ENCODE data around the gene PRODH2. TPM values are rescaled to one million over a fixed set of nuclear protein-coding genes. Genes with fewer than 3 reads are reported as not detected.

Gene PRODH2
- total and polyA plus RNA-seq, 2 of the 13 experiments (the other 11 are each of a cell fraction or from before 2014, with no cell fraction given) = 86.7 to 118 TPM

- peak; percentile 63; the same call in 1 of the 2 replicates for TF ChIP-seq FOXA3 (CRISPR knock-in tag; IDR thresholded peaks at IDR 0.05)
- TF ChIP-seq ZNF317 (CRISPR knock-in tag; IDR thresholded peaks at IDR 0.05) = peak; percentile 76; the same call in 1 of the 2 replicates
- no peak; the same call in 1 of the 2 replicates for TF ChIP-seq NAIF1 (CRISPR knock-in tag; IDR thresholded peaks at IDR 0.05; ENCODE audit: borderline replicate concordance)
- peak; percentile 89 for TF ChIP-seq ZBTB43 (CRISPR knock-in tag; conservative IDR thresholded peaks at IDR 0.05)
- TF ChIP-seq ZBTB42 (CRISPR knock-in tag; IDR thresholded peaks at IDR 0.05) = no peak
- peak; percentile 90; the same call in 1 of the 2 replicates for TF ChIP-seq ZNF280B (CRISPR knock-in tag; IDR thresholded peaks at IDR 0.05; ENCODE audit: borderline replicate concordance)
- TF ChIP-seq ZNF792 (CRISPR knock-in tag; IDR thresholded peaks at IDR 0.05) = peak; percentile 97
- no peak for TF ChIP-seq POLR2G (IDR thresholded peaks at IDR 0.05; ENCODE audit: low read depth, low read length)
- peak; percentile 85 for TF ChIP-seq ZNF329 (CRISPR knock-in tag; IDR thresholded peaks at IDR 0.05; ENCODE audit: low read depth)
- TF ChIP-seq MZF1 (CRISPR knock-in tag; IDR thresholded peaks at IDR 0.05; ENCODE audit: borderline replicate concordance) = no peak
- no peak for TF ChIP-seq ZNF816 (CRISPR knock-in tag; IDR thresholded peaks at IDR 0.05; ENCODE audit: borderline replicate concordance)
- TF ChIP-seq DNMT1 (CRISPR knock-in tag; IDR thresholded peaks at IDR 0.05) = 0 out of 2 replicates have a peak, but pooled peaks have one; percentile 37
- TF ChIP-seq ZNF276 (CRISPR knock-in tag; IDR thresholded peaks at IDR 0.05; ENCODE audit: low read depth) = no peak
- peak; percentile 92; the same call in 1 of the 2 replicates for TF ChIP-seq ISX (CRISPR knock-in tag; conservative IDR thresholded peaks at IDR 0.05)
- no peak for TF ChIP-seq RBFOX2 (IDR thresholded peaks at IDR 0.05; ENCODE audit: low read depth, low read length)
- no peak for TF ChIP-seq ZSCAN22 (CRISPR knock-in tag; IDR thresholded peaks at IDR 0.05)
- no peak for TF ChIP-seq FOSL1 (CRISPR knock-in tag; IDR thresholded peaks at IDR 0.05; ENCODE audit: borderline replicate concordance)
- no peak; the same call in 1 of the 2 replicates for TF ChIP-seq ZNF180 (CRISPR knock-in tag; IDR thresholded peaks at IDR 0.05; ENCODE audit: borderline replicate concordance, low read depth)
- peak; percentile 89 for TF ChIP-seq ARNT2 (CRISPR knock-in tag; IDR thresholded peaks at IDR 0.05; ENCODE audit: low read depth)
- peak; percentile 85; the same call in 1 of the 2 replicates for TF ChIP-seq BCL3 (CRISPR knock-in tag; IDR thresholded peaks at IDR 0.05)
- peak; percentile 94 for TF ChIP-seq ZNF335 (CRISPR knock-in tag; IDR thresholded peaks at IDR 0.05)
- TF ChIP-seq MED13 (CRISPR knock-in tag; IDR thresholded peaks at IDR 0.05) = 0 out of 2 replicates have a peak, but pooled peaks have one; percentile 60
- peak; percentile 75 for TF ChIP-seq KMT2A (CRISPR knock-in tag; IDR thresholded peaks at IDR 0.05)
- TF ChIP-seq MLLT10 (CRISPR knock-in tag; IDR thresholded peaks at IDR 0.05) = no peak
These were observed 16.2 kb upstream of the PRODH2 start (continued) for GRCh38 chr19:35828692-35829301.
